Activated CD4-positive, alpha-beta memory T cell treated with anti-CD3 and anti-CD28 coated beads for 36 hours (primary cell): Measurements from ENCODE around the gene C16orf92. TPM values are rescaled to one million over a fixed set of nuclear protein-coding genes. Genes with fewer than 3 reads are reported as not detected.
A peak's percentile ranks its signal among the peaks of the same experiment; 100 is the strongest.
"Not testable (repeated sequence)": the region's sequence is repeated elsewhere in the genome, so short reads cannot be mapped to it uniquely, and the experiment has no call there.

ENCODE experiments used
- CTCF ChIA-PET: fragments of 350-600 bp; sonication (Branson Sonifier 250); formaldehyde crosslinking; loops from one replicate; lab custom pipeline; 2021; ENCODE audit warnings: antibody characterized with exemption, inconsistent platforms; lab: Charles Lee
- POLR2A ChIA-PET: fragments of 350-600 bp; sonication (Branson Sonifier 250); formaldehyde crosslinking; loops from one replicate; lab custom pipeline; 2021; ENCODE audit warnings: antibody characterized with exemption; lab: Charles Lee
- DNase-seq: peaks from one replicate; pipeline ENCODE4 v3.0.0-alpha.2; 2020
- H3K27ac Mint-ChIP-seq: one replicate; pipeline ENCODE4 v1.8.0; 2021; ENCODE audit warnings: mixed read lengths
- H3K27me3 Mint-ChIP-seq: one replicate; pipeline ENCODE4 v1.8.0; 2021; ENCODE audit warnings: mixed read lengths
- H3K36me3 Mint-ChIP-seq: one replicate; pipeline ENCODE4 v1.8.0; 2021; ENCODE audit warnings: mixed read lengths
- H3K4me1 Mint-ChIP-seq: one replicate; pipeline ENCODE4 v1.8.0; 2021; ENCODE audit warnings: low read depth, mixed read lengths
- H3K4me3 Mint-ChIP-seq: one replicate; pipeline ENCODE4 v1.8.0; 2021; ENCODE audit warnings: mild to moderate bottlenecking, mixed read lengths
- H3K9me3 Mint-ChIP-seq: one replicate; pipeline ENCODE4 v1.8.0; 2021; ENCODE audit warnings: mixed read lengths
- intact Hi-C: fragments of 100-400 bp; cut with micrococcal nuclease; formaldehyde crosslinking; loops from one replicate; pipeline ENCODE4 v1.15.1; 2023
- total RNA-seq, 2 experiments: library from RNA; stranded (reverse); gene quantifications; one replicate each; pipeline ENCODE4 v1.2.3, GENCODE V29; 2021

The C16orf92 gene
- total RNA-seq, 2 experiments from 2014 or later, result not detected

- Mint-ChIP-seq H3K36me3 (no peaks in the 10 kb centered on the region), H3K27me3 (peaks cover 49% of the 10 kb centered on the region), H3K4me1 (peaks cover 23% of the 10 kb centered on the region), H3K4me3 (no peak overlapping the region), H3K27ac (no peak overlapping the region), H3K9me3 (no peaks in the 10 kb centered on the region)
- ChIA-PET POLR2A (interaction anchor here (0.6 to 1.1 kb wide), 5 partner anchors 21 to 1055 kb away, joined by 3 to 5 read pairs (median 3); a partner anchor contains a TSS), CTCF (interaction anchor here (0.5 to 4.6 kb wide), 64 partner anchors 8 to 554 kb away, joined by 3 to 63 read pairs (median 4); partner anchors contain the start of genes ALDOA, C16orf92, HIRIP3 and INO80E)
- intact Hi-C loops, result no loop called here
- DNase-seq, result peak; percentile 77
These were observed 9.3 kb downstream of the C16orf92 start for GRCh38 chr16:30032083-30032819.

DNA sequence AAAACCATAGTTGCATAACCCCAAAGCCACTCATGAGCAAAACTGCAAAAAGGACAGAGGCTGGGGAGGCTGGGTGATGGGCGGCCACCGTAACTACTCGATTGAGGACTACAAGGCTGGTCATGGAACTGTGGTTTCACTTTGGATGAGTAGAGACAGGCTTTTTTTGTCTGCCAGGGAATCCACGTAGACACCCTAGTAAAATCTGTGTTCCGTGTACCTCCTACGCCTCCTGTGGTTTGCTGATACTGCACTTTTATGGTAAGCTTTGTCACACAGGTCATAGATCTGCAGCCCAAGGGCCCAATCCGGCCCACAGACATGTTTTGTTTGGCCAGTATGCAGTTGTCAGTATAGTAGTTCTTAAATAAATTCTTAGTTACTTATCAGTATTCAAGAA is 10.3 kb downstream of the C16orf92 start:
- Mint-ChIP-seq H3K4me1 (peaks cover 23% of the 10 kb centered on the region), H3K4me3 (no peak overlapping the region), H3K27ac (no peak overlapping the region), H3K36me3 (no peaks in the 10 kb centered on the region), H3K27me3 (peaks cover 41% of the 10 kb centered on the region), H3K9me3 (no peaks in the 10 kb centered on the region)
- POLR2A ChIA-PET, result no interaction called here
- CTCF ChIA-PET, result interaction anchor here (0.8 to 4.6 kb wide), 17 partner anchors 10 to 334 kb away, joined by 3 to 63 read pairs (median 5); partner anchors contain the start of genes ALDOA, C16orf92 and MVP
- intact Hi-C loops, result no loop called here
- DNase-seq, result peak; percentile 68

DNA sequence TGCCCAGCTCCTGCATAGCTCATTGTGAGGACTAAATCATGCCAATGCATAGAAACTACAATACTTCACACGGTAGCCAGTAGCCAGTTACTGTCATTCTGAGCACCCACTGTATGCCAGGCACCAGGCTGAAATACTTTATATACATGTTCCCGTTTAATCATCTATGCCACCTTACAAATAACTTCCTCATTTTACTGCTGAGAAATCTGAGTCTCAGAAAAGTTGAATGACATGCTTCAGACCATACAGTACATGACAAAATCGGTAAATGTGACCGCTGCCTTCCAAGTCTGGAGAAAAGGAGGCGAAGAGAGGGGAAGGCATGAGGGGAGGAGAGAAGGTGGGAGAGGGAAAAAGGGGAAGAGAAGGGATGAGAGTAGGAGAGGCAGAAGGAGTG is 17.2 kb downstream of the C16orf92 start:
- ChIA-PET POLR2A (no interaction called here), CTCF (interaction anchor here (0.6 to 2.6 kb wide), 3 partner anchors 9 to 224 kb away, joined by 3 to 11 read pairs (median 8); partner anchors contain the start of genes PAGR1 and TLCD3B)
- Mint-ChIP-seq H3K36me3 (no peaks in the 10 kb centered on the region), H3K27ac (no peak overlapping the region), H3K4me1 (peaks cover 3% of the 10 kb centered on the region), H3K27me3 (peaks cover 6% of the 10 kb centered on the region), H3K4me3 (no peak overlapping the region), H3K9me3 (no peaks in the 10 kb centered on the region)
- DNase-seq, result no peak
- intact Hi-C loops, result no loop called here

DNA sequence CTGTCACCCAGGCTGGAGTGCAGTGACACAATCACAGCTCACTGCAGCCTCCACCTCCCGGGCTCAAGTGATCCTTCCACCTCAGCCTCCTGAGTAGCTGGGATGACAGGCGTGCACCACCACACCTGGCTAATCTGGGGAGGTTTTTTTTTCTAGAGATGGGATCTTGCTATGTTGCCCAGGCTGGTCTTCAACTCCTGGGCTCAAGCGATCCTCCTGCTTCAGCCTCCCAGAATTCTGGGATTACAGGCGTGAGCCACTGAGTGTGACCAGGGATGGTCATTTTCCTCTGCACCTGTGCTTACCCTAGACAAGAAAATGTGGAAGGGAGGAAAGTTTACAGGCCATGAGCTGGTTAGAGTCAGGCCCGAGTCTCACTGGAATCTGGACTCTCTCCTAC is 17.7 kb downstream of the C16orf92 start:
- H3K27ac Mint-ChIP-seq, POLR2A ChIA-PET, H3K4me1 Mint-ChIP-seq, DNase-seq, H3K9me3 Mint-ChIP-seq, H3K36me3 Mint-ChIP-seq, intact Hi-C loops, H3K27me3 Mint-ChIP-seq, H3K4me3 Mint-ChIP-seq: not testable (repeated sequence)
- CTCF ChIA-PET, result interaction anchor here (1.2 to 2.6 kb wide), 2 partner anchors 9 to 15 kb away, joined by 6 to 11 read pairs; partner anchors contain the start of gene TLCD3B

DNA sequence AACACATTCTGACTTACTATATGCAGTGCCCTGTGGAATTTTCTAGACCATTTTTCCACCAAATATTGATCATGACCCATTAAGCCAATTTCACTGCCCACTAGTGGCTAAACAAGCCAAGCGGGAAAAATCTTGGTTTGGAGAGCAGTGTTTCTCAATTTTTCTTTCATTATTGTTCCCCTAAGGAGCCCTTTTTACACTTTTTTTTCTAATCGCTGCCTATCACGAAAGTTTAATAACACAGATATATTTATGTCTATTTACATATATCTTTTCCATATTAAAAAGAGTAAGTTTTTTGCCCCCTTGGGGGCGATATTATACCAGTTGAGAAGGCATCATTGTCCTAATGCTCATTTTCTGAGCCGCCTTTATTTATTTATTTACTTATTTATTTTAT is 18.8 kb downstream of the C16orf92 start:
- Mint-ChIP-seq H3K27me3 (peaks cover 3% of the 10 kb centered on the region), H3K27ac (no peak overlapping the region)
- DNase-seq, result no peak

DNA sequence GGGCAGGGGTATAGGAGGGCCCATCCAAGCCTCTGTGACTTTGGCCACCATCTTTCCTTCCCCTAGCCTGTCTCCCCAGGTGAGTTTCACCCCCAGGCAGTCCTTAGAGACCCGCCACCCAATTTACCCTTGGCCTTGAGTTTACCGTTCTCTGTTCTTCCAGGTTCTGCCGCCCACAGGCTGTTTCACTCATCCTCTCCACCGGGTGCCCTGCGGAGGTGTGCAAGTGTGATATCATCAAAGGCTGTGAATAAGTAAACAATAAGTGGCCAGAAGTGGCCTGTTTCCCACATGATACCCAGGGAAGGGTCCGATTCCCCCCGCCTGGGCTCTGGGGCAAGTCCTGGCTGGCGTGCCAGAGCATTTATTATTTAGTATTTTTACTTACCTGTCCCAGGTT is 23.2 kb downstream of the C16orf92 start:
- peaks cover 12% of the 10 kb centered on the region for H3K4me1 Mint-ChIP-seq
- H3K27me3 Mint-ChIP-seq, result no peaks in the 10 kb centered on the region
- POLR2A ChIA-PET, result no interaction called here
- no peak overlapping the region for H3K27ac Mint-ChIP-seq
- peak; percentile 49 for DNase-seq
- no peaks in the 10 kb centered on the region for H3K9me3 Mint-ChIP-seq
- no peaks in the 10 kb centered on the region for H3K36me3 Mint-ChIP-seq
- CTCF ChIA-PET, result interaction anchor here (1.2 kb wide), 1 partner anchor 14 kb away, joined by 3 read pairs; no protein-coding TSS in a partner anchor
- intact Hi-C loops, result no loop called here
- H3K4me3 Mint-ChIP-seq, result no peak overlapping the region

More for the DNA sequence above, 18.8 kb downstream of the C16orf92 start:
- CTCF ChIA-PET, result interaction anchor here (1.2 to 3.3 kb wide), 6 partner anchors 10 to 51 kb away, joined by 5 to 17 read pairs (median 8); partner anchors contain the start of genes TBX6 and TLCD3B
- peaks cover 8% of the 10 kb centered on the region for H3K4me1 Mint-ChIP-seq
- no peaks in the 10 kb centered on the region for H3K36me3 Mint-ChIP-seq
- POLR2A ChIA-PET, result interaction anchor here (0.7 kb wide), 1 partner anchor 45 kb away, joined by 3 read pairs; the partner anchor contains the start of gene INO80E
- H3K9me3 Mint-ChIP-seq, result no peaks in the 10 kb centered on the region
- intact Hi-C loops, result no loop called here
- H3K4me3 Mint-ChIP-seq, result no peak overlapping the region

DNA sequence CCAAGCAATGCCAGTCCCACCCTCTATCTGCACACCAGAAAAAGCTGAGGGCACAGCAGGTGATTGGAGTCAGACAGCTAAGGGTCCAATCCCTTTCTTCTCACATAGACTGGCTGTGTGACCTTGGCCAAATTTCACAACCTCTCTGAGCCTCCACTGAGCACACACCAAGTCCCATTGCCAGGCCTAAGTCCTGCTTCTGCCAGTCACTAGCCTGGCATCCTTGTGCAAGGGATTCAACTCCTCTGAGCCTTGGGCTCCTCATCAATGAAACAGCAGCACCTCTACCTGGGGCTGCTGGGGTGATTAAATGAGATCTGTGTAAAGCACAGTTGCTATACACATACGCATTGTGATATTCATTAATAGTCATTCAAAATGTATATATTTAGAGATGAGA is 23.6 kb downstream of the C16orf92 start:
- no peak for DNase-seq
- ChIA-PET CTCF (interaction anchor here (1.2 kb wide), 1 partner anchor 14 kb away, joined by 3 read pairs; no protein-coding TSS in a partner anchor), POLR2A (no interaction called here)
- Mint-ChIP-seq H3K36me3 (no peaks in the 10 kb centered on the region), H3K27me3 (no peaks in the 10 kb centered on the region), H3K4me1 (peaks cover 14% of the 10 kb centered on the region), H3K4me3 (no peak overlapping the region), H3K27ac (no peak overlapping the region), H3K9me3 (no peaks in the 10 kb centered on the region)
- intact Hi-C loops, result no loop called here

DNA sequence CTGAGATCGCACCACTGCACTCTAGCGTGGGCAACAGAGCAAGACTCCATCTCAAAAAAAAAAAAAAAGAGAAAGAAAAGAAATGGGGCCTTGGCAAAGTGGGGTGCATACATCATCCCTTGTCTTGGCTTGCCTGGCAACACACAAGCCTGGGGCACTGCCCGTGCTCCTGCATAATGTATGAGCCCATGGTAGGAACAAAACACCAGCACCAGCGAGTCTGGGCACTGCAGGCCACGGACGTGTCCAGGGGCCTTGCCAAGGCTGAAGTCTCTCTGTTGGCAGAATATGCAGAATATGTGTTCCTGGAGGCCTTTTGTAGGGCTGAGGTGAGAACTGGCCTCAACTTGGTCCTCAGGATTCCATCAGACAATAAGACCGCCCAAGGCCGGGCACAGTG is 26.9 kb downstream of the C16orf92 start:
- intact Hi-C loops, result loop anchor here (5.0 kb wide), 1 partner anchor 42 kb away; the partner anchor contains the start of gene TBX6
- POLR2A ChIA-PET, result interaction anchor here (1.6 kb wide), 1 partner anchor 15 kb away, joined by 4 read pairs; no protein-coding TSS in a partner anchor
- DNase-seq, result no peak
- H3K27me3 Mint-ChIP-seq, result no peaks in the 10 kb centered on the region
- CTCF ChIA-PET, result no interaction called here
- H3K4me1 Mint-ChIP-seq, result peaks cover 28% of the 10 kb centered on the region
- H3K27ac Mint-ChIP-seq, result no peak overlapping the region
- H3K9me3 Mint-ChIP-seq, result no peaks in the 10 kb centered on the region
- H3K4me3 Mint-ChIP-seq, result no peak overlapping the region
- no peaks in the 10 kb centered on the region for H3K36me3 Mint-ChIP-seq

- Mint-ChIP-seq H3K27me3 (no peaks in the 10 kb centered on the region), H3K4me1 (peaks cover 28% of the 10 kb centered on the region), H3K4me3 (peak overlapping the region; percentile 75), H3K36me3 (no peaks in the 10 kb centered on the region), H3K27ac (no peak overlapping the region), H3K9me3 (no peaks in the 10 kb centered on the region)
- CTCF ChIA-PET, result interaction anchor here (0.9 to 2.1 kb wide), 3 partner anchors 14 to 40 kb away, joined by 3 to 8 read pairs (median 3); partner anchors contain the start of genes ALDOA and TBX6
- POLR2A ChIA-PET, result no interaction called here
- intact Hi-C loops, result loop anchor here (5.0 kb wide), 1 partner anchor 41 kb away; the partner anchor contains the start of gene TBX6
- DNase-seq, result no peak
These were observed 28.5 kb downstream of the C16orf92 start for GRCh38 chr16:30051518-30051917.

DNA sequence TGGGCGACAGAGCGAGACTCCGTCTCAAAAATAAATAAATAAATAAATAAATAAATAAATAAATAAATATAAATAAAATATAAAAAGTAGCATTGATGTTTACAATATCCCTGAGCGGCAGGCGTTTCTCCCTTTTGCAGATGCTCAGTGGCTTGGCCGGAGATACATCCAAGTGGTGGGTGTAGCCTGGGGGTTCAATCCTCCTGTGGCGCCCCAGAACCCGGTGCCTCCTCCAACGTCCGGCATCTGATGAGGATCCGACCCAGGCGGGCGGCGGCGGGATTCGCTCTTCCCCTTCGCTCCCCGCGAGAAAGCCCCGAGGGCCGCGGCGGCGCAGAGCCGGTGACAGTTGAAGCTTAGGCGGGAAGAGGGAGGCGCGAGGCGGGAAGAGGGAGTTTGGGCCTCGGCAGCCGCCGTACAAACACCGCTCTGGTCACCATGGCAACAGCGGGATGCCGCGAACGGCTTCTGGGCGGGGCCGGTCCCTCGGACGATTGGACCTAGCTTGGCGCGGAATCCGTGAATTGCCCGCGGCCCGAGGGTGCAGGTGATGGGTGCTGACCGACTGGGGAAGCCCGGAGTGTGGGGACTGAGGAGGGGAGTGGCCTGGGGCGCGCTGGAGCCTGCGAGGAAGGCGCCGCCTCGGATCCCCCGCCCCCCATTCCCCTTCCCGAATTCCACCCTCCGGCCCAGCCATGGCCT is 29.8 kb downstream of the C16orf92 start:
- H3K9me3 Mint-ChIP-seq, result no peaks in the 10 kb centered on the region
- no peaks in the 10 kb centered on the region for H3K27me3 Mint-ChIP-seq
- peak overlapping the region; percentile 86 for H3K4me3 Mint-ChIP-seq
- H3K4me1 Mint-ChIP-seq, result peaks cover 28% of the 10 kb centered on the region
- peak overlapping the region; percentile 49 for H3K27ac Mint-ChIP-seq
- ChIA-PET CTCF (interaction anchor here (0.9 to 2.1 kb wide), 7 partner anchors 10 to 233 kb away, joined by 3 to 13 read pairs (median 5); partner anchors contain the start of genes ALDOA, MVP, TBX6 and TLCD3B), POLR2A (interaction anchor here (1.0 to 5.0 kb wide), 3 partner anchors 12 to 236 kb away, joined by 3 to 48 read pairs (median 3); partner anchors contain the start of gene ALDOA)
- no peaks in the 10 kb centered on the region for H3K36me3 Mint-ChIP-seq
- intact Hi-C loops, result loop anchor here (1.0 to 5.0 kb wide), 2 partner anchors 12 to 39 kb away; partner anchors contain the start of genes ALDOA and TBX6
- peak; percentile 95 for DNase-seq

DNA sequence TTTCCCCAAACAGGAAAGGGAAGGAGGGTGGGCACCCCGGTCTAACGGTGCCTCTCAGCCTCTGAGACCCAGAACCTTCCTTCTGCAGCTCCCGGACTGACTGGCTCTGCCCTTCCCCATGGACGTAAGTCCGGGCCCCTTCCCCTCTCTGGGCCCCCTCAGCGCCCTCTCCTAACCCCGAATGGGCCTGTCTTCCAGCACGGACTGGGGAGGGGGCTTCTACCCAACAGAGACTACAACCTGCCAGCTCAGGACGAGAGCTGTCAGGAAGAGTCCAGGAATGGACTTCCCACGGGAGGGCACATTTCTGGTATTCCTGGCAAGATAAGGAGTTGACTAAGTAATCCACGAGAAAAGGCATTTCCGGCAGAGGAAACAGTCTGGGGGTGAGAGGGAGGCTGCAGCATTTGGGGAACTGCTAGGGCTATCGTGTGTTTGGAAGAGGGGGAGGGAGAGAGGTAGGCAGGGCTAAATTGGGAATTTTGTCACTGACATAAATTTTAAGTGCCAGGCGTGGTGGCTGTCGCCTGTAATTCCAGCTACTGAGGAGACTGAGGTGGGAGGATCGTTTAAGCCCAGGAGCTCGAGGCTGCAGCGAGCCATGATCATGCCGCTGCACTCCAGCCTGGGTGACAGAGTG is 30.5 kb downstream of the C16orf92 start:
- intact Hi-C loops, result loop anchor here (1.0 to 5.0 kb wide), 2 partner anchors 12 to 39 kb away; partner anchors contain the start of genes ALDOA and TBX6
- DNase-seq, result no peak
- ChIA-PET POLR2A (interaction anchor here (1.0 to 5.0 kb wide), 4 partner anchors 11 to 236 kb away, joined by 3 to 48 read pairs (median 3); partner anchors contain the start of gene ALDOA), CTCF (interaction anchor here (0.9 to 3.3 kb wide), 8 partner anchors 10 to 233 kb away, joined by 3 to 25 read pairs (median 8); partner anchors contain the start of genes ALDOA, MVP, TBX6 and TLCD3B)
- Mint-ChIP-seq H3K4me3 (peak overlapping the region; percentile 86), H3K27ac (no peak overlapping the region), H3K27me3 (no peaks in the 10 kb centered on the region), H3K36me3 (no peaks in the 10 kb centered on the region), H3K9me3 (no peaks in the 10 kb centered on the region), H3K4me1 (peaks cover 28% of the 10 kb centered on the region)
